Smooth muscle cell (in vitro differentiated cells): ENCODE results near the gene GPD1. TPM values are rescaled to one million over a fixed set of nuclear protein-coding genes. Genes with fewer than 3 reads are reported as not detected.

Experiments used
- DNase-seq: peaks from one replicate; lab custom pipeline; 2025; ENCODE audit not compliant: unreplicated experiment; lab: John Stamatoyannopoulos, UW
- H2AFZ ChIP-seq: fragments of 200-600 bp; sonication (generic); 2 replicates; pipeline ENCODE4 v1.6.0; 2016; ENCODE audit warnings: antibody characterized with exemption, low read depth, mild to moderate bottlenecking
- H3F3A ChIP-seq: fragments of 200-600 bp; sonication (generic); 2 replicates; pipeline ENCODE4 v1.6.0; 2017; ENCODE audit warnings: antibody characterized with exemption, low read depth
- H3K27ac ChIP-seq: fragments of 200-600 bp; sonication (generic); 2 replicates; pipeline ENCODE4 v1.5.1; 2016; ENCODE audit warnings: low read depth, mild to moderate bottlenecking
- H3K27me3 ChIP-seq: fragments of 200-600 bp; sonication (generic); 2 replicates; pipeline ENCODE4 v1.6.1; 2016; ENCODE audit warnings: low read depth, mild to moderate bottlenecking
- H3K36me3 ChIP-seq: fragments of 200-600 bp; sonication (generic); 2 replicates; pipeline ENCODE4 v1.5.1; 2016; ENCODE audit warnings: low read depth
- H3K4me1 ChIP-seq: fragments of 200-600 bp; sonication (generic); 2 replicates; pipeline ENCODE4 v1.5.1; 2016; ENCODE audit warnings: low read depth
- H3K4me2 ChIP-seq: fragments of 200-600 bp; sonication (generic); 2 replicates; pipeline ENCODE4 v1.6.0; 2016; ENCODE audit warnings: mild to moderate bottlenecking
- H3K4me3 ChIP-seq: fragments of 200-600 bp; sonication (generic); 2 replicates; pipeline ENCODE4 v1.5.1; 2016; ENCODE audit warnings: mild to moderate bottlenecking
- H3K79me2 ChIP-seq: fragments of 200-600 bp; sonication (generic); 2 replicates; pipeline ENCODE4 v1.6.0; 2016; ENCODE audit warnings: low read depth, mild to moderate bottlenecking
- H3K9ac ChIP-seq: fragments of 200-600 bp; sonication (generic); 2 replicates; pipeline ENCODE4 v1.6.0; 2016; ENCODE audit warnings: low read depth
- H3K9me3 ChIP-seq: fragments of 200-600 bp; sonication (generic); replicated peaks from 2 replicates; pipeline ENCODE4 v1.5.1; 2016; ENCODE audit warnings: low read depth
- H4K20me1 ChIP-seq: fragments of 200-600 bp; sonication (generic); 2 replicates; pipeline ENCODE4 v1.6.0; 2016; ENCODE audit warnings: low read depth
- WGBS: methylation state at CpG from one replicate; pipeline ENCODE4 v1.1.7; 2016; ENCODE audit warnings: low lambda C conversion rate; 5-methylcytosine and 5-hydroxymethylcytosine counted together
- polyA plus RNA-seq: library from polyadenylated mRNA; unstranded; fragments of >200 nt; fragmentation: Nextera tagmentation; extraction: Ambion mirVana; gene quantifications from 2 replicates; pipeline ENCODE4 v1.2.1, GENCODE V29; 2016
- total RNA-seq: library from RNA; depleted of rRNA; stranded (reverse); fragments of >200 nt; gene quantifications from 2 replicates; pipeline ENCODE4 v1.2.3, GENCODE V29; 2014
- TF ChIP-seq, protein P1 (sequence below): fragments of 200-600 bp; sonication (generic); IDR thresholded peaks from 2 replicates; pipeline ENCODE4 v1.5.1; 2017; ENCODE audit warnings: borderline replicate concordance, mild to moderate bottlenecking, antibody characterized with exemption; ENCODE audit not compliant: insufficient read depth, poor library complexity, severe bottlenecking

GPD1 gene
- total and polyA plus RNA-seq, 2 experiments from 2014 or later, result 0.24 TPM; not detected in 1

DNA sequence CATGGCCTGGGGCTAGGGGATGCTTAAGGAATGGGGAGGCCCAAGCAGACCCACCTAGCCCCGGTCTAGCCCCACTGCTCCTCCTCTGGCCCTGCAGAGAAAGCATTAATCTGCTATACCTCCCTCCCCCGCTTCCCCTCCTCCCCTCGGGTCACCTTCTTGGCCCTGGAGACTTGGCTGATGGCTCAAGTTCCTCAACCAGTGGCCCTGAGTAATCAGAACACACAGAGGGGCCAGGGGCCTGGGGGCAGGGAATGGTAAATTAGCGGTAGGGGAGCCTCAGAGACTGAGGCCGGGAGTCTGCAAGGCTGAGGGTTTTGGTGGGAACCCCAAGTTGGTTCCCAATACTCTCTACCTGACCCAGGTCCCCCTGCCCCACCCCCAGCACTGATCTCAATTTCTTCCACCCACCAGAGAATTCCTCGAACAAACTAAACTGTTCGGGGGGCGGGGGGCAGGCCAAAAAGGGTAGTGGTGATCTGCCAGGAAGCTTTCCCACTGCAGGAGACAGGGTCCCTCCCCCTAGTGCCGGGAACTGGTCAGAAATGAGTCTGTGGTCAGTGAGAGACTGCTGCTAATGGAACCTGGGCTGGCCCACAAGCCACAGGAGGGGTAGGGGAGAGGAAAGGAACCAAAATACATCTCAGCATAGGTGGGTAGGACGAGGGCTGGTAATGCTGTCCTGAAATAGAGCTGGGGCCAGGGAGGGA, 31.5 kb upstream of the GPD1 start:
- H3F3A ChIP-seq, result no peaks in the 10 kb centered on the region
- no peaks in the 10 kb centered on the region for H3K4me1 ChIP-seq
- H3K27me3 ChIP-seq, result no peaks in the 10 kb centered on the region
- H2AFZ ChIP-seq, result no peak overlapping the region
- H3K9ac ChIP-seq, result no peak overlapping the region
- no peak for DNase-seq
- TF ChIP-seq, protein P1, sequence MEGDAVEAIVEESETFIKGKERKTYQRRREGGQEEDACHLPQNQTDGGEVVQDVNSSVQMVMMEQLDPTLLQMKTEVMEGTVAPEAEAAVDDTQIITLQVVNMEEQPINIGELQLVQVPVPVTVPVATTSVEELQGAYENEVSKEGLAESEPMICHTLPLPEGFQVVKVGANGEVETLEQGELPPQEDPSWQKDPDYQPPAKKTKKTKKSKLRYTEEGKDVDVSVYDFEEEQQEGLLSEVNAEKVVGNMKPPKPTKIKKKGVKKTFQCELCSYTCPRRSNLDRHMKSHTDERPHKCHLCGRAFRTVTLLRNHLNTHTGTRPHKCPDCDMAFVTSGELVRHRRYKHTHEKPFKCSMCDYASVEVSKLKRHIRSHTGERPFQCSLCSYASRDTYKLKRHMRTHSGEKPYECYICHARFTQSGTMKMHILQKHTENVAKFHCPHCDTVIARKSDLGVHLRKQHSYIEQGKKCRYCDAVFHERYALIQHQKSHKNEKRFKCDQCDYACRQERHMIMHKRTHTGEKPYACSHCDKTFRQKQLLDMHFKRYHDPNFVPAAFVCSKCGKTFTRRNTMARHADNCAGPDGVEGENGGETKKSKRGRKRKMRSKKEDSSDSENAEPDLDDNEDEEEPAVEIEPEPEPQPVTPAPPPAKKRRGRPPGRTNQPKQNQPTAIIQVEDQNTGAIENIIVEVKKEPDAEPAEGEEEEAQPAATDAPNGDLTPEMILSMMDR, result no peak
- H3K36me3 ChIP-seq, result no peaks in the 10 kb centered on the region
- H3K4me2 ChIP-seq, result no peak overlapping the region
- no peaks in the 10 kb centered on the region for H3K79me2 ChIP-seq
- H3K9me3 ChIP-seq, result no peaks in the 10 kb centered on the region
- H3K4me3 ChIP-seq, result no peak overlapping the region
- WGBS, result 67% methylated on average over 7 of the region's 10 CpGs
- H3K27ac ChIP-seq, result no peak overlapping the region
- no peaks in the 10 kb centered on the region for H4K20me1 ChIP-seq

DNA sequence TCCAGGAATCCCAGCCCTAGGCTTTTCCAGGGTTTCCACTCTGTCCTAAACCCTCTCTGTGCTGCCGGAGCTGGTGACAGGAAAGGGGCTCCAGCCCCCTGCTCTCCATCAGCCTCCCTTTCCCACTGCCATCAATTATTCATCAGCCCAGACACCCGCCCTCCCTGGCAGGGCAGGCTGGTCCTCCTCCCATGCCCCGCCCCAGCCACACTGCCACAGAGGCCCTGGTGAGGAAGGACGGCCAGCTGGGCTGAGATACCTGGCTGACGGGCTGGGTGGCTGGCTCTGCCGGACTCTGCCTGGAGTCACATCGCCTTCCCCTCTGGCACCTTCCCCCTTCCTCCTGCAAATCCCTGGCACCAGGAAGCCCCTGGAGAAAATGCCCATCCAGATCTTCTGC, 30.6 kb upstream of the GPD1 start:
- no peak overlapping the region for H3K9ac ChIP-seq
- H3K4me3 ChIP-seq, result no peak overlapping the region
- H3K36me3 ChIP-seq, result no peaks in the 10 kb centered on the region
- no peaks in the 10 kb centered on the region for H4K20me1 ChIP-seq
- TF ChIP-seq, protein P1, result no peak
- WGBS, result 87% methylated on average over 7 of the region's 7 CpGs
- DNase-seq, result no peak
- H3K27me3 ChIP-seq, result no peaks in the 10 kb centered on the region
- H3F3A ChIP-seq, result no peaks in the 10 kb centered on the region
- no peaks in the 10 kb centered on the region for H3K9me3 ChIP-seq
- H2AFZ ChIP-seq, result no peak overlapping the region
- no peaks in the 10 kb centered on the region for H3K79me2 ChIP-seq
- no peaks in the 10 kb centered on the region for H3K4me1 ChIP-seq
- H3K4me2 ChIP-seq, result no peak overlapping the region
- H3K27ac ChIP-seq, result no peak overlapping the region

DNA sequence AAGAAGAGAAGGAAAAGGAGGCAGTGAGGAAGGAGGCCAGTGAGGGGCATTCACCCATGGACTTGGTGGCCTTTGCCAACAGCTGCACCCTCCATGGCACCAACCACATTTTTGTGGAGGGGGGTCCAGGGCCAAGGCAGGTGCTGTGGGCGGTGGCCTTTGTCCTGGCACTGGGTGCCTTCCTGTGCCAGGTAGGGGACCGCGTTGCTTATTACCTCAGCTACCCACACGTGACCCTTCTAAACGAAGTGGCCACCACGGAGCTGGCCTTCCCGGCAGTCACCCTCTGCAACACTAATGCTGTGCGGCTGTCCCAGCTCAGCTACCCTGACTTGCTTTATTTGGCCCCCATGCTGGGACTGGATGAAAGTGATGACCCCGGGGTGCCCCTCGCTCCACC, 30.1 kb upstream of the GPD1 start:
- Histone ChIP-seq H3K9me3 (no peaks in the 10 kb centered on the region), H3K4me2 (no peak overlapping the region), H3K27ac (no peak overlapping the region), H3F3A (no peaks in the 10 kb centered on the region), H3K27me3 (no peaks in the 10 kb centered on the region), H4K20me1 (no peaks in the 10 kb centered on the region), H3K36me3 (no peaks in the 10 kb centered on the region), H3K9ac (no peak overlapping the region), H3K4me1 (no peaks in the 10 kb centered on the region), H3K4me3 (no peak overlapping the region), H3K79me2 (no peaks in the 10 kb centered on the region), H2AFZ (no peak overlapping the region)
- 84% methylated on average over 10 of the region's 10 CpGs for WGBS
- no peak for DNase-seq
- TF ChIP-seq, protein P1, result no peak
